ENCODE results near the gene AURKA. TPM values are rescaled to one million over a fixed set of nuclear protein-coding genes. Genes with fewer than 3 reads are reported as not detected.
A peak's percentile ranks its signal among the peaks of the same experiment; 100 is the strongest.
"Not testable (repeated sequence)": the region's sequence is repeated elsewhere in the genome, so short reads cannot be mapped to it uniquely, and the experiment has no call there.

Gene AURKA
- polyA plus RNA-seq, 3 donors: 16.2 to 17.3 (median 16.9) TPM

DNA sequence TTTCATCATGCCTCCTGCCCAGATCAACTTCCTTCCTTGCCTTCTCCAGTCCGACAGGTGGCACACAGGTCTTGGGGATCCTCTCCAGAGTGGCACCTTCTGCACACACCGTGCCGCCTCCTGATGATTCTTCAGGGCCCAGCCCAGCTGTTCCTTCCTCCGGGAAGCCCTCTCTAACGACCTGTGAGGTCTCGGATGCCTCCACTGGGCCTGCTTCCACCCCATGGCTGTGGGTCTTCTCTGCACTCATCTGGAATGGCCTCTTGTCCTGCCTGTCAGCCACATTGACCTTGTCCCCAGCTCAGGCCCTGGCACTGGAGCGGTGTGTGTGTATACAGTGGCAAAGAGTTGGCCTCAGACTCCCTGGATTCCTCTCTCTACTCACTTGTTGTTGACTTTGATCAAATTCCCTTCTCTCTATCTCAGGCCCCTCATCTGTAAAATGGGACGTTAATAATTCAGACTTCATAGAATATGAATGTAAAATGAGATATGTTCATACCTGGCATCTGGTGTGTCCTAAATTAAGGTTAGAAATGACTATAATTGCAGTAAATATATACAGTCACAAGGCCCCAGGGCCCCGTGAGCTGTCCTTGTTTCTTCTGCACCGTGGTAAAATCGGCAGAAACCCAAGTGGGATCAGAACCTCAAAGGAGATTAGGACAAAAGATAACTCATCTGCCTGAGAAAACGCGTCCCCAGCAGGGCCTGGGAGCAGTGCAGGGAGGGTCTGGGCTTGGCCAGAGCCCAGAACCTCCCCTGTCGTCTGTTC is 31.7 kb downstream of the AURKA start:
- DNase-seq: no peak

DNA sequence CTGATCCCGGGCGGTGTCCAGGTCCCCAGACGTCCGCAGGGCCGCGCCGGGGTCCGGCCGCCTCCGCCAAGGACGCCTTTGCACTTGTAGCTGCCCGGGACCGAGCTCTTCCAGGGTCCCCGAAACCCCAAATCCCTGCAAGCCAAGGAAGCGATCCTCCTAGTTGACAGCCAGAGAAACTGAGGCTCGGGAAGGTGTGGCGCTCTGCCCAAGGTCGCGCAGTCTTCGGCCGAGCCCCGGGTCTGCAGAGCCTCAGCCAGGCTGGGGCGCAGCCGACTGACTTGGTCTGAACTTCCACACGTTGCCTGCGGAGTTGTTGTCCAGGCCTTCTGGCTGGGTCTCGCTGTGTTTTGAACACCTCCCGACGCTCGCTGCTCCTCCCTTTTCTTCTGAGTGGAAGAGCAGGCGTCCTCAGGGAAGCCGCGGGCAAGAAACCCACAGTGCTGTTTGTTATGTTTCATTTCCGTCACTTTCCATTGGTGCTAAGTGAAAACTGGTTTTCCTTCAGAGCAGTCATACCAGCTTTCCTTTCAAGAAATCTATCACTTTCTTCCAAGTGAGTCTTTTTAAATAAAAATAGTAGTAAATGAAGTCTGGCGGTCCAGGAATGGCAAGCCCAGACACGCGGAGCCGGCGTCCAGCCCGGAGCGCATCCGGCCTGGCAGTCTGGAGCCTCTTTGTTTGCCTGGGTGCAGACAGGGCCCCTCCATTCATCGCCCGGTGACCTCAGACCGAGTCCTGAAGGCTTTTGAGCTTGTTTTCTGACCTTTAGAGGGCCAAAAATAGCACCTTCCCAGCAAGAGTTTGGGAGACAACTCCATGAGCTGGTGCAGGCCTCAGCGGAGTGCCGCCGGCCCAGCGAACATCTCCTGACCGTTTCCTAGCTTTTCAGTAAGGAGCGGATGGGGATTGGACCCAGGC is 32.5 kb downstream of the AURKA start:
- peak; percentile 48 for DNase-seq

DNA sequence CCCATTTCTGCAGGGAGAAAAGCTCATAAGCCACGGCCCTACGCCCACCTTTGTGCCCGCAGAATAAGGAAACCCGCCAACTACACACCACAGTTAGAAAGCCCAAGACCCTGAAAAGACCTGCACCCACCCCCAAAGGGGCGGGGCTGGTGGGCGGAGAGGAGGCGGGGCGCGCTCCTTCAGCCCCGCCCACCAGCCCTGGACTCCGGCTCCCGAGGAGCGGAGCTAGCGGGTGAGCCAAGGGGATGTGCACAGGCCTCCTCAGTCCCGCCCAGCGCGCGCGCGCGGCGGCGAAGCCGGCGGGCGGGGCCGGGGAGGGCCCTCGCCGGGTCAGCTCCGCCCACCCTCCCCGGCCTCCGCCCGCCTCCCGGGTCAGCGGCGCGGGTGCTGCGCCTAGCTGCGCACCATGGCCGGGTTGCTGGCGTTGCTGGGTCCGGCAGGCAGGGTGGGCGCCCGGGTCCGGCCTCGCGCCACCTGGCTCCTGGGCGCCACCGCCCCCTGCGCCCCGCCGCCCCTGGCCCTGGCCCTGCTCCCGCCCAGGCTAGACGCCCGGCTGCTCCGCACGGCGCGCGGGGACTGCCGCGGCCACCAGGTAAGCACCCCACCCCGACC is 33.3 kb downstream of the AURKA start, which contains the start of gene FAM210B:
FAM210B (plus strand) TSS at position 375 of the 612 bp plus-strand sequence; CDS start at position 407, 32 bp downstream.
- DNase-seq: peak; percentile 91

DNA sequence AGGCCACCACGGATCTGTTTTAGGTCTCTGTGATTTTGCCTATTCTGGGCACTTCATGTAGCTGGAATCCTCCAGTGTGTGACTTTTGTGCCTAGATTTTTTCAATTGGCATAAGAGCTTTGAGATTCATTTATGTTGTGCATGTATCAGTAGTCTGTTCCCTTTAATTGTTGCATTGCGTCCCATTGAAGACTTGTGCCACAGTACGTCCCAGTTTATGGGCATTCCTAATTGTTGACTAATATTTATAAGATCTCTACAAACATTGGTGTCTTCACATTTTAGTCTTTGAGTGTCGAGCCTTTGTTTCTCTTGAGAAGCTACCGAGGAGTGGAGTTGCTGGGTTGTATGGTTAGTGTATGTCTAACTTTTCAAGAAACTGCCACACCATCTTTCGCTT is 33.9 kb downstream of the AURKA start:
- no peak for DNase-seq

DNA sequence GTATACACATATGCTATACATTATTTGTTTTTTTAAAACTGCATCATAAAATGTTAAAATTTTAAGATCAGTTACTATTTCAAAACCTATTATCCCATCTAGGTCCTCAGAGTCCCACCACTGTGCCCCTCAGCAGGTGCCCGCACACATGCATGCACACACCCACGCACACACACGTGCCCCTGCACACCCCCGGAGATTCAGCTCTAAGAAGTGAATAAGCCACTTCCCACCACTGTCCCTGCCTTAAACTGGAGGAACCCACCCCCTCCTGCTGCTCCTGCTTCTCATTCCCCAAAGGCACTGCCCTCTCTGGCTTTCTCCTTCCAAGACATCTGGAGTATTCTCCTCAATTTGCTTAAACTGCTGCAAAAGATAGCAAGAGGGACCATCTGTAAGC is 38.7 kb downstream of the AURKA start:
- DNase-seq: no peak

DNA sequence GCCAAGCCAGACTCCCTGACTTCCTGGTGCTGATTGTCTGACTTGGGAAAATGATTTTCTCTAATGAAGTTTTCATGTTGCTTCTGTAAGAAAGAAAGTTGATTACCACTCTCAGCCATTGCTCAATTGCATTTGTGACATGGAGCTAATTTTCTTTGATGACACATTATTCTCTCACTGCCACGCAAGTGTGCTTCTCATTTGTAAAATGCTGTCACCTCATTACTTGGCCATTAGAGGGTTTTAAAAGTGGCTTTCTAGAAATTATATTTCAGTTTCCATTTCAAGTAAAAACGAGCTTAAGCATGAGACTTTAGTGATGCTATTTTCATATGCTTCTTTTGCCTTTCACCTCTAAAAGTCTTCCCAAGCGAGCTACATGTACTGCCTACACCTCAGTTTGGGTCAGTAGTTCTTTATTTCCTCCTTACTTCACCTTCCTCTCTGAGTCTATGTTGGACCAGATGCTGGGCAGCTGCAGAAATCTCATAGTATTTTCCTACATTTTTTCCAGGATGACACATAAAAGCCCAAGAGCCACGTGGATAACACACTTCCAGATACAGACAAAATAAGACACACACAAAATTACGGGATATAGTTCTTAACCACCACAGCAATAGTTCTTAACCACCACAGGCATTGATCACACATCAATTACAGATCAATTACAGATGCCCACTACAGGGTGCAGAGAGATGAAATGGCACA is 39.5 kb downstream of the AURKA start:
- DNase-seq: no peak

DNA sequence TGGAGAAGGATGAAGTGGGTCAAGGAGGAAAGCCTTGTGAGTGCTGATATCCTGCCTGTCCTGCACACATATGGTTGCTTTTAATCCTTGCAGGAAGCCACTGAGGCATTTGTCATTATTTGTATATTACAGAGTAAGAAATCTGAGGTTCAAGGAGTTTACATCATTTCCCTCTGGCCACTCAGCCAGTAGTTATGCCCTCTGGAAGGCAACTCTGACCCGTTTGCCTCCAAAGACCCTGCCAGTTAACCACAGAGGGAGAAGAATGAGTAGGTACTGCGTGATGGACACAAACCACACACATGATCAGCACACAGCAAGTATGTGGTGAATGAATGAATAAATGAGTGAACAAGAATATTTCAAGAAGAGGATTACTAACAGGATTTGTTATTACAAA is 41.2 kb downstream of the AURKA start:
- DNase-seq: no peak

DNA sequence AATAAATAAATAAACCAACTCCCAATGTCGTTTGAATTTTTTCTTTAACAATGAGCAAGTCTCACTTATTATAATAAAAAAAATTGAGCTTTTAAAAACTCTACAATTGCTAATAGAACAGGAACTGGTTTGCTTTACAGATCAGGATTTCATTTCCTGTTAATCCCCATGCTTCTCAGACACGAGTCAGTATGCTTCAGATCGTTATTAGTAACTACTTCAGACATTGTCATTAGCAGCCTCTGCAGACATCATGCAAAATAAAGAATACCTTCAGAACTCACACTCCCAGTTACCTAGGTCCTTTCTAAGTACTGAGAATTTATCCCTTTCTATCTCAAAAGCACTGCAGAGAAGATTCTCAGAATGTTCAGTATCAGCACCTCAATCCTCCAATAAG is 43.3 kb downstream of the AURKA start:
- DNase-seq: no peak

DNA sequence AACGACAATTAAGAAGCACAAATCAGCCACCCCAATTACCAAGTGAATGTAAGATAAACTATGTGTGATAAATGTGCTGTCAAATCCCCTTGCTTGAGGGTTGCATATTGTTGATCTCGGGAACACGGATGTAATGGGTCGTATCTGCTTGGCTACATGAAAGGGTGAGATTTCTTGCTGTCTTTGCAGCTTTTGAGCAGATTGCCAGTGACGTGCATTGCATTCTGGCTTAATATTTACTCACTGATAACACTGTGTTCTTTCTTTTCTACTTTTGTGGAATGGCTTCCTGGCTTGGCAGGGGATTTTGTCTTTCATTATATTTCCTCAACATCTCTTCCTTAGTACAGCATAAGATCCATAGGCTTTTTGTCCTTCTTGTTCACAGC is 43.7 kb downstream of the AURKA start:
- no peak for DNase-seq

DNA sequence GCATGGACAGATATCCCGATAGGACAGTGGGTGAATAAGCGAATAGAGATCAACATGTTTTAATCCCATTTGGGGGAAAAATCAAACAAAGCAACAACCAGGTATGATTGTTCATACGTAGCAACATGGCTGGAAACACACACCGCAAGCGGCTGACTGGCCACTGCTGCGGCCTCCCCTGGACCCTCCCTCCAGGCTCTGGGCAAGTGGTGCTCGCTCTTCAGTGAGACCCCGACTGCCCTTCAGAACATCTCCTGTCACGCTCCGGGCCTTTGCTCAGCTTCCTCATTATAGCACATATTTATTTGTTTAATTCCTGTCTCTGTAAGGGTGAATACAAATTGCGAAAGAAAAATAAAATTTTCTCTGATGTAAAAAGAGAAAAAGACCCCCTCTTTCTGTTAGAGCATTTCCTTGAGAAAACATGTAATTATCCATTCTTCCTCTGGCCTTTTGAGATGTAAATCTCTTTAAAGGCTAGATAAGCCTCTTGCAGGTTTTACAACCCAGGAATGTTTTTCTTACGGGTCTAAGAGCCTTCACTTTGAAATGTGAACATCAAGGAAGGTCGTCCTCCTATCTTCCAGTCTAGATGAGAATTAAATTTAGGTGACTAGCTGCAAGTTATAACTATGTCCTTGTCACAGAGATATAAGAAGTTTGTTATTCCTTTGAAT is 44.2 kb downstream of the AURKA start:
- no peak for DNase-seq

DNA sequence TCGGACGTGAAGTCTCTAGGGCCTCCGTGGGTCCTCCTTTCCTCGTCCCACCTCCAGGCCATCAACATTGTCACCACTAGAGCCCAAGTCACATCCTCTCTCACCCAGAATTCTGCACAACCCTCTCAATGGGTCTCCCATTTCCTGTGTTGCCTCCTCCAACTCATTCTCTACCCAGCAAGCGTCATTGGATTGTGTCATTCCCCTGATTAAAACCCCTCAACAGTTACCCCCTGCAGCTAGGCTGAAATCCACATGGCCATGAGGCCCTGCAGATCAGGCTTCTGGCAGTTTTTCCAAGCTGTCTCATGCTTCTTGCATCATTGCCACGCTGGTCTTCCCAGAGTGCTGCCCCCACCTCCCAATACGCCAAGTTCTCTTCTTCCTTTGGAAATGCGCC is 46.1 kb downstream of the AURKA start:
- DNase-seq: no peak

DNA sequence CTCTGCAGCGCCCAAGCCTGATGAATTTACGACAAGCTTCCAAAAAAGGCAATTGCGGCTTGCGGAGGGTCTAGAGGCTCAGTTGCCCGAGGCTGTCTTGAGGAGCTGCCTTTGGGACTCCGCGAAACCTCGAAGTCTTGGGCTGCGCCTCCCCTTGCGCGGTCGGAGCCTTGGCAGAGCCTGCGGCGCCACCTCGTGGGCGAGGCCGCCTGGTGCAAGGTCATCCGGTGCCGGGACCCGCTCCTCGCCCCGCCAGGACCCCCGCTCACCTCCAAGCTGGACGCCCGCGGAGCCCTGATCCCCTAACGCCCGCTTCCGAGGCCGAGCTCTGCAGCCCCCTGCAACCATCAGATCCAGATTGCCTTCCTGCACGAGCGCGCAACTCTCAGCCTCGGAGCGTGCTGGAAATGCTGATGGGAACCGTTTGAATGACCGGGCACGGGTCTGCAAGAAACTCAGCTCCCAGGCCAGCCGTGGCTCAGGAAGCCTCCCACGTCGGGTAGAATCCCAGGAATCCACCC is 48.1 kb downstream of the AURKA start:
- DNase-seq: no peak

DNA sequence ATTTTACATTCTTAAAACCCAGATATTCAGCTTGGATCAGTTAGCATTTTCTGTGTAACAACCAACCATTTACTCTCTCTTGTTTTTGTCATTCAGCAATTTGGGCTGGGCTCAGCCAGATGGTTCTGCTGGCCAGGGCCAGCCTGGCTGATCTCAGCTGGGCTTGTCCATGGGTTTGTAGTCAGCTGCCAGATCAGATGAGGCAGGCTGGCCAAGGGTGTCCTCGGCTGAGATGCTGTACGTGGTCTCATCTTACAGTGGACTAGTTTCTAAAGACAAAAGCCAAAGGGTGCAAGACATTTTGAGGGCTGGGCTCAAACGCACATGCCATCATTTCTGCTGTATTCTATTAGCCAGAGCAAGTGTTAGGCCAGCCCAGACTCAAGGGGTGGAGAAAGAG is 49.2 kb downstream of the AURKA start:
- no peak for DNase-seq

DNA sequence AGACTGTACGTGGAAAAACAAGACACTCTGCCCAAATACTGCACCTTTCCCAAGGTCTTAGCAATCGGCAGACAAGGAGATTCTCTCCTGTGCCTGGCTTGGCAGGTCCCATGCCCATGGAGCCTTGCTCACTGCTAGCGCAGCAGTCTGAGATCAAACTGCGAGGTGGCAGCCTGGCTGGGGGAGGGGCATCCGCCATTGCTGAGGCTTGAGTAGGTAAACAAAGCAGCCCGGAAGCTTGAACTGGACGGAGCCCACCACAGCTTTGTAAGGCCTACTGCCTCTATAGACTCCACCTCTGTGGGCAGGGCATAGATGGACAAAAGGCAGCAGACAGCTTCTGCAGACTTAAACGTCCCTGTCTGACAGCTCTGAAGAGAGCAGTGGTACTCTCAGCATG is 55.3 kb downstream of the AURKA start:
- DNase-seq: not testable (repeated sequence)

DNA sequence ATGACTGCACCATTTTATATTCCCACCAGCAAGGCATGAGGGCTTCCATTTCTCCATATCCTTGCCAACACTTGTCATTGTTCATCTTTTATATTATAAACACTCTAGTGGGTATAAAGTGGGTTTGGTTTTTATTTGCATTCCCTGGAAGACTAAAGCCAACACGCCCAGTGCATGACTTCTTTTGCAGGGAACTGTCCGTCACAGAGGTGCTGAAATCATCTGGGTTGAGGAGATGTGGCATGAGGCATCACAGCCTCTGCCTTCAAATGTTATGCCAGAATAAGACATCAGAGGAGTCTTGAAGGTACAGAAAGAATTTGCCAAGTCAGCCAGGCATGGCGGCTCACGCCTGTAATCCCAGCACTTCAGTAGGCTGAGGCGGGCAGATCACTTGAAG is 63.2 kb downstream of the AURKA start:
- DNase-seq: peak; percentile 57

DNA sequence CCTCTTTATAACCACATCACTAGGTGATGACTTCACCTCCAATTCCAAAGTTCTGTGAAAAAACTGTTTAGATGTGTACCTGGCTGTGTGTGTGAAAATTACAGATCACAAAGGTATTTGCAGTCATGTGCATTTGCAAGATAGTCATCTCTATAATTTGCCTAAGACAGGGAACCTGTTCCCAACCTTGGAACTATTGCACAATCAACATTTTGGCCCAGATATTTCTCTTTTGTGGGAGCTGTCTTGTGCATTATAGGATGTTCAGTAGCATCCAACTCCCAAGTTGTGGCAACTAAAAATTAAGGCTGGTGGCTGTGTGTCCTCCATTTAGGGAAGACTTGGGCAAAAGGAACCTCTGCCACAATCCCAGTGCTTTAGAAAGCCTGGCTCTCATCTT is 67.2 kb downstream of the AURKA start:
- no peak for DNase-seq

DNA sequence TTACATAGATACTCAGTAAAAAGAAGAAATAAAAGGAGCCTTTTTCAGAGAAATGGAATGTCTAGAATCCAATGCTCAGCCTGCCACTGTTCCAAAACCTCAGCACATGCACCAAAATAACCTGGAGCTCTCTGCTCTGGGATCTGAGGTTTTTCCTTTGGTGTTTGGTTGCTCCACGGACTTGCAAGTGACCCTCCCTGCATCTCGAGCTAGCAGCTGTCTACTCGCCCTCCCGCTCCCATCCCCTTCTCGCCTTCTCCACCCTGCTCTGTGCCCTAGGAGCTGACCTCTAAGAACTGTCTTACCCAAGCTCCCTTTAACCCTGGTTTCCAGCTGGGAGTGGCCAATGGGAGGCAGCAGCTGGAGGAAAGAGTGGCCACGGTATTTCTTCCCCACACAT is 68.4 kb downstream of the AURKA start:
- DNase-seq: no peak

DNA sequence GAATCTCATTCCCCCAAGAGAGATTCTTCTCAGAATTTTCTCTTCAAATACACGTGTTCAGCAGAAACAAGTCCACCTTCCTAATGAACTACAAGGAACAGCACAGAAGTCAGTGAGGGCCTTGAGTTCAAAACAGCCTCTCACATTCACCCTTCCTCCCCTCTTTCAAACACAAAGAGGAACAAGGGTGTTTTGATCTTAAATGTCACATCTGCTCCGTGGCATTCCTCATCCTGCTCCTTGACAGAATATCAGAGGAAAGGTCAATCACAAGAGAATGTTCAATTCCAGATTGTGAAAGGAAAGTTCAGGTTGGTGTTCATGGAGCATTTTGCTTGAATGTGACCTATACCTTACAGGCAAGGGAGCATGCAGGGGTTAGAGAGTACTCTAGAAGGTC is 68.8 kb downstream of the AURKA start:
- no peak for DNase-seq

DNA sequence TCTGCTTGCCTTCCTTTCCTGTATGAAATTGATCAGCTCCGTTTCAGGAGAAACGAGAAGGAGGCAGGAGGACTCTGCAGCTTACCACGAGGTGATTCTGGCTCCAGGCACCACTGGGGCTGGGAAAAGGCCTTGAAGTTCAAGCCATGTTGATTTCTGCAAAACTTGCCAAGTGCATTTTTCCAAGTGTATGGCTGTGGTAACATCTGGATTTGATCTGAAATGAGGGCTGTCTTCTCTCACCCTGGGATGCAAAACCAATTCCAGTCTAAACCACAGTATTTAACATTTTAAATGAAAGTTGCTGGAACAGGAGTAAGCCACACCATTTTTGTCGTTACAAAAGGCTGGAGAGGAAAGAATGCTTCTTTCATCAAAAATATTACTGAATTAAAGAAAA is 69.3 kb downstream of the AURKA start:
- DNase-seq: no peak
